DMS53 (cell line): Measurements from ENCODE around the gene OSBP2.
"Not testable (repeated sequence)": the region's sequence is repeated elsewhere in the genome, so short reads cannot be mapped to it uniquely, and the experiment has no call there.

Experiments used
- DNase-seq: peaks from one replicate; lab custom pipeline; 2025; lab: John Stamatoyannopoulos, UW

Gene OSBP2

DNA sequence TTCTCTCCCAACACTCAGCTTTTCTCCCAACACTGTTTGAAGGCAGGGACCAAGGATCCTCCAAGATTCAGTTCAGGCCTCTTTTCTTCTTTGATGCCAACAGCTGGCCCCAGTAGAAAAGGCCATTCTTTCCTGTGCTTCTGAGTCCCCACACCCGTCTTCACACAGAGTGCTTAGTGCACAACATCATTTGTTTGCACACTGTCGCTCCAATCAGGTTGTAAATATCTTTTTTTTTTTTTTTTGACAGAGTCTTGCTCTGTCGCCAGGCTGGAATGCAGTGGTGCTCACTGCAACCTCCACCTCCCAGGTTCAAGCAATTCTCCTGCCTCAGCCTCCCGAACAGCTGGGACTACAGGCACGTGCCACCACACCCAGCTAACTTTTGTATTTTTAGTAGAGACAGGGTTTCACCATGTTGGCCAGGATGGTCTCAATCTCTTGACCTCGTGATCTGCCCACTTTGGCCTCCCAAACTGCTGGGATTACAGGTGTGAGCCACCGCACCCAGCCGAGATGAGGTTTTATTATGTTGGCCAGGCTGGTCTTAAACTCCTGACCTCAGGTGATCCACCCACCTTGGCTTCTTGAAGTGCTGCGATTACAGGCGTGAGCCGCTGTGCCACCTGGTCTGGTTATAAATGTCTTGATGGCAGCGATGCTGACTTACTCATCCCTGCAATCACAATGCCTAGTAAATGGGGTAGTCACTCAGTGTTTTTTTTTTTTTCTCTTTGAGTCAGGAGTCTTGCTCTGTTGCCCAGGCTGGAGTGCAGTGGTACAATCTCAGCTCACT, 14.6 kb upstream of the OSBP2 start:
- peak; percentile 1 for DNase-seq

DNA sequence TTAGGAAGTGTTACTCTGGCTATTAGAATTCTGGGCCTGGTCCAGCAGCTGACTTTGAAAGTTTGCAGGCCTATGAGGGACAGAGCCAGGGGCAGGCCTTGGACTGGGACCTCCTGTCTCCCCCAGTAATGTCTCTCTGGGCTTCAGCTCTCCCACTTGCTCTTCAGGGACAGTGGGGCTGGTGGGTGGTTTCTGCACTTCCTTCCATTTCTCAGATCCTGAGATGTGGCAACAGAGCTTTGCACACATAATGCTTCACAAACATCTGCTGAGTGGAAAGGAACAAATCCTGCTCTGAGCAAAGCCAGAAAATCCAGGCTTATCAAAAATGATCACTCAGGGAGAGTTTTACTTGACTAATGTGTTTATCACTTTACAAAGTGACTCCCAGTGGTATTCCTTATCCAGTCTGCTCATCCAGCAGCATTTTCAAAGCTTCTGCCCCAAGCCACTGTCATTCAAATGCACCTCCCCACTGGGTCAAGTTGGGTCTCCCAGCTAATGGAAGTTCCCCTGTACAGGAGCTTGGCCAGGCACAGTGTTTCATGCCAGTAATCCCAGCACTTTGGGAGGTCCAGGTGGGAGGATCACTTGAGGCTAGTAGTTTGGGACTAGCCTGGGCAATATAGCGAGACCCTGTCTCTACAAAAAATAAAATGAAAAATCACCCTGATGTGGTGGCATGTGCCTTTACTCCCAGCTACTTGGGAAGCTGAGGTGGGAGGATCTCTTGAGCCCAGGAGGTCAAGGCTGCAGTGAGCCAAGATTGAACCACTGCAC, 13.5 kb upstream of the OSBP2 start:
- no peak for DNase-seq

DNA sequence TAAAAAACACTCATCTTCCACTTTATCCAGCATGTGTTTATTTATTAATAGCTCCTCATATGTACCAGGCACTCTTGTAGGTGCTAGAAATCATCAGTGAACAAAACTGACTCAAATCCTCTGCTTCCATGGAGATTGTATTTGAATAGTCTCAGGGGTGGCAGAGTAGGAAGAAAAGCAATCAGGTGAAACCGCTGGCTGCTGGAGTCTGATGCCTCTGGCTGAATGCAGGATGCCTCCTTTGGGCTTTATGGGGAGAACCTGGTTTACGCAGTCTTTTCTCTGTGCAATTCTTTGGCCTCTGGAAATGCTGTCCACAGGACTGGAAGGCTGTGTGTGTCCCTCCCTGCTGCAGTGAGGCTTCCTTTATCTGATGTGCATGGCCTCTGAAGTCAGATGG, 12.8 kb upstream of the OSBP2 start:
- no peak for DNase-seq

DNA sequence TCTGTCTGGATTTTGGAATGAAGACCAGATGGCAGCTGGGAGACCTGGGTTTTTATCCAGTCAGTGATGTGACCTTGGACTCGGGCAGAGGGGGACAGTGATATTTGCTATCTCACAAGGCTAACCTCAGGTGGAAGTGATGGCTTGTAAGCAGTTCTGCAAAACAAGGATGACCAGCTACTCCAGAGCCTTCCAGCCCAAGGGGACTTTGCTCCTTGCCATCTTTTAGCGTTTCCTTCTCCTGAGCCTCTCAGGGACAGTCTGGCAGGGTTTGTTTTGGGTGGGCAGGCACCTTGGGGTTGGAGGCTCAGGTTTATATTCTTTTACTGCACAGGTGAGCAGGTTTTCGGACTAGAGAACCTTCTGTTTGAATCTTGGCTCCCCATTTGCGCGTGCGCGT, 9.5 kb upstream of the OSBP2 start:
- no peak for DNase-seq

DNA sequence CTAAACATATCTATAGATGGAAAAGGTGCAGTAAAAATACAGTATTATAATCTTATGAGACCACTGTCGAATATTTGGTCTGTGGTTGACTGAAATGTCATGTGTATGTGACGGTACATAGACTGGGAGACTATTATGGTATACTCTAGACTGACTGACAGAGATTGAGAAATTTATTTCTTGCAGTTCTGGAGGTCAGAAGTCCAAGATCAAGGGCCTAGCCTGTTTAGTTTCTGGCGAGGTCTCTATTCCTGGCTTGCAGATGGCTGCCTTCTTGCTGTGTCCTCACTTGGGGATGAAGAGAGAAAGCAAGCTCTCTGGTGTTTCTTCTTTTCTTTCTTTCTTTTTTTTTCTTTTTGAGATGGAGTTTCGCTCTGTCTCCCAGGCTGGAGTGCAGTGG, 7.3 kb upstream of the OSBP2 start:
- no peak for DNase-seq

DNA sequence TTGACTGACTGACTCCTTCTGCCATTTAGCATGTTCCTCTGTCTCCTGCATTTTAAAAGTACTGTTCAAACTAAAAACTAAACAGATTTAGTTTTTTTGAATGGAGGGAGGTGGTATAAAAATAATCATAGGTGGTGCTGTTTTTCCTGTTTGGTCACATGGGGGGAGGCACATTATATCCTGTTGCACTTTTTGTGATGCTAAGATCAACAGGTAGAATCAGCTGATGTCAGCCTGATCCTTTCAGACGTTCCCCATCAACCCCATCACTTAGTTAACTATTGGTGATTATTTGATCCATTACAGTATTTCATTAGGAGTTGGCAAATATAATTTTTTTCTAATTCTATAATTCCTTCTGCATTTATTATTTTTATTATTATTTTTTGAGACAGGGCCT, 5.1 kb upstream of the OSBP2 start:
- DNase-seq, result no peak

DNA sequence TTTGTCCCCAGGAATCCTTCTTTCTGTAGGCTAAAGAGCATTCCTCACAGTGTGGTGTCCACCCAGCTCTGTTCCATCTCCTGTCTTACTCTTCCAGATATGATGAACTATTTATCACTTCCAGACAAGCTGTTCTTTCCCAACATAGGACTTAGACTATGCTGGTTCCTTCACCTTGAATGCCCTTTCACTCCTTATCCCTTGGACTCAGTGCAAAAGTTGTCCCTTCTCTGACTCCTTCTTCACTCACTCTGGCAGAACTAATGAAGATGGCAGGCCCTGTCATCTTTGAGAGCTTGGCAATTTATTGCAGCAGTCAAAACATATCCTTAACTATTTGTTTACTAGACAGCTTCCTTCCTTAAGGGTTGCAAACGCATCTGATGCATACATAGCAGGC, 3.5 kb upstream of the OSBP2 start:
- DNase-seq, result no peak

DNA sequence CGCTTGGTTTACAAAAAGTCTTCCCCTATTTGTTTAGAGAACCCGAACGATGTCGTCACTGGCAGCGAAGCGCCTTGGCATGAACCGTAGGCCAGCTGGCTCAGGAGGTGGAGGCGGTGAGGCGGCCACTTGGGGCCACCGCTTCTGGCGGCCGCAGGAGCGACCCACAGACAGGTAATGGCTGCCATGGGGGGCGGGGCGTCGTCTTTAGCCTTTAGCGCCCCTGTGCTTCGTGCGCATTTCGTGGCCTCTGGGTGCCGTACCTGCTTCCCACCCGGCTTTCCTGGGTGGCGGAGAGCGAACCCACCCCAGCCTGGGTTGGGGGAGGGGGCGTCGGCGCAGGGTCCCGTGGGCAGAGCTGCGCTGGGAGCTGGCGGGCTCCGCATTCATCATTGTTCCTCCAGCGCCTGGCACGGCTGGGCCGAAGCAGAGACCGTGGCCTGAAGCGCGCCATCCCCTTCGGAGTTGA, 469 bp upstream of the OSBP2 start:
- DNase-seq, result peak; percentile 68

DNA sequence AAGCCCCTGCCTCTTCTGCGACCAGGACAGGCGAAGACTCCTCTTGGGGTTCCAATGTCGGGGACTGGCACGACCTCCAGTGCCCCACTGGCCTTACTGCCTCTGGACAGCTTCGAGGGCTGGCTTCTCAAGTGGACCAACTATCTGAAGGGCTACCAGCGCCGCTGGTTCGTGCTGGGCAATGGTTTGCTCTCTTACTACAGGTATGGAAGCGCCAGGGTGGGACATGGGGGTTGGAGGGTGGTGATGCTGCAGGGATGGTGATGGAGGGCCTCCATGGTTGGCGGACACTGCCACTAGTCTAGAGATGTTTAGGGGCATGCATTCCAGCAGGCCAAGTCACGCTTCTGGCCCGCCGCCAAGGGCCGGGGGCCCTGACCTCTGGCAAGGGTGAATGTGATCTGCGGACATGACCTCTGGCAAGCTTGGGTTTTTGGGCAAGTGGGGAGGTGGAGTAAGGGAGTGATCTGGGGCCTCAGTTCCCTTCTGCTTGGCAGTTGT, 727 bp downstream of the OSBP2 start:
- no peak for DNase-seq

DNA sequence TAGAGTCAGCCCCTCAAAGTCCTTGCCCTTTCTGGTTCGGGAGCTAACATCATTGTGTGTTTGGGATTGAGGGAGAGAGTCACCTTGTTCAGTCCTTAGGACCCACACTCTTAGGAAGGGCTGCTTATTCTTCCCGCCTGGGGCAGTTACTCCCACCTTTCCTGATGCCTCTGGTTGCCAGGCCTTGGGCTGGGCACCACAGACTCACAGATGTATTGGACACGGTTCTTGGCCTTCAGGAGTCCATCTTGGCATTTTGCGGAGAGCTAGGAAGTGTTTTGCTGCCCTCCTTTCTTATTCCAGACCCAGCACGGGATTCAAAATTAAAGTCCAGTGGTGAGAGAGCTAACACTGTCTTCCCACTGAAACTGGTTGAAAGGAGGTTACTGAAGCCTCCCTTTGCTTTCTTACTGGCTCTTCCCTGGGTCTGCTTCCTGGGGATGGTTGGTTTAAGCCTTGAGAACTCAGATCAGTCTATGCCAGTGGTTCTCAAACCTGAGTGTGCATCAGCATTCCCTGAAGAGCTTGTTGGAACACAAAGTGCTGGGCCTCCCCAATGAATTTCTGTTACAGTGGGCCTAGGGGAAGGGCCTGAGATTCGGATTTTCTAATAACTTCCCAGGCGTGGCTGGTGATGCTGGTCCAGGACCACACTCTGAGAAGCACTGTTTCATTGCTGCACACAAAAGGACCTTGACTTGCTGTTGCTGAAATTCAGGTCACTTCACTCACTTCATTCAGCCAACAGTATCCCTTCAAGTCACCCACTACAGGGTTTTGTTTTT, 1.4 kb downstream of the OSBP2 start:
- no peak for DNase-seq

DNA sequence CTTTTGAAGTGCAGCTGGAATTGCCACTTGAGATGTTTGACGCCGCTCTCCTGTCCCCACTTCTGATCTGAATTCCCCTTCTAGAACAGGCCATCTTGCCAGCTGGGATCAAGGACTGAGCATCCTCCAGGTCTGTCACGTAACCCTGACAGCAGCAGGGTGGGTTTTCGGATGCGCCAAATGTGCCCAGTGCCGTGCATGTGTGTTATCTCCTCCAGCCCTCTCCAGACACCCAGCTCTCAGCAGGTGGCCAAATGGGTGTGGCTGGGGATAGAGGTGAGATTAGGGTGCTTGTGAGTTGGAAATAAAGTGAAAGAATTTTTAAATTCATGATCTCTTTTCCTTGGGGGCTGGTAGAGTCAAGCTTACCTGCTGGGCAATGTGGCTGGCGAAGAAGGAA, 3.3 kb downstream of the OSBP2 start:
- no peak for DNase-seq

DNA sequence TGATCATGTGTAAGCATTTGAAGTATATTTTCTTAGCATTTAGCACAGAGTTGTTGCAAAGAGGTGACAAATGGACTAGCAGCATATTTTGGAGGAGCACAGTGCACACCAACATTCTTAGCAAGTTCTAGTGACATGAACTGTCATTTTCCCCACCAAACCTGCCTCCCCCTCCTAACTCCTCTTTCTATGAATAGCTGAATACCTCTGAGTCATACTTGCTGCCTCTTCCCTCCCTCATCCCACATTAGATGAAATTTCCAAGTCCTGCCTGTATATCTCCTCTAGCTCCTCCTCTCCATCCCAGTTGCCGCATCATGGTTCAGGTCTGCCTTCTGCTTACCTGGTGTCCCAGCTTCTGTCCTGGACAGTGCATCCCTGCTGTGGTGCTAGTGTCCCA, 7.2 kb downstream of the OSBP2 start:
- DNase-seq, result no peak

DNA sequence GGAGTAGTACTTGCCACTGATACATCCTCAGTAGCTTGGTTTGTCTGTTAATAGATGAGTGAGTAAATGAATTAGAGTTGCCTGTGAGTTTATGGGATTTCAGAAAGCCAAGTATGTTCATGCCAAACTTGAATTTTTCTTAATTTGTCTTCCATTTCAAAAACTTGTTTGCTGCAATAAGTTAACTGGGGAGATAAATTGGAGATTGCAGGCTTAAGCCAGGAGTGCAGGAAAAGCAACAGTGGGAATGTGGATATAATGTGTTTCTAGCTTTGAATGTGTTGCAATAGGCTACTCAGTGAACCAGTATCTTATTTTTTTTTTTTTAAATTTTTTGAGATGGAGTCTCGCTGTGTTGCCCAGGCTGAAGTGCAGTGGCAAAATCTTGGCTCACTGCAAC, 8.2 kb downstream of the OSBP2 start:
- no peak for DNase-seq

DNA sequence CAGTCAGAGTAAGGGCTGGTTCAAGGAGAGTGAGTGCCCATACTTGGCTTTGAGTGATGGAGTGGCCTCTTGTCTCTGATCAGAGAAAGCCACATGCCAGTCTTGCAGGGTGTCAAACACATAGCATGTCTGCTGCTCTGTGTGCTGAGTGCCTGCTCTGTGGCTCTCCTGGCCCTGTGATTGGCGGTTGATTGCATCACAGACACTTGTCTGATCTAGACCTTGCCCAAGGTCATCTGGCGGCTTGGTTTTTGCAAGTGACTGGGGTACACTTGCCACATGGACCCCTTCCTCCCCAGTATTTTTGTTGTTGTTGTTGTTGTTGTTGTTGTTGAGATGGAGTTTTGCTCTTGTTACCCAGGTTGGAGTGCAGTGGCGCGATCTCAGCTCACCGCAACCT, 10.3 kb downstream of the OSBP2 start:
- DNase-seq, result no peak

DNA sequence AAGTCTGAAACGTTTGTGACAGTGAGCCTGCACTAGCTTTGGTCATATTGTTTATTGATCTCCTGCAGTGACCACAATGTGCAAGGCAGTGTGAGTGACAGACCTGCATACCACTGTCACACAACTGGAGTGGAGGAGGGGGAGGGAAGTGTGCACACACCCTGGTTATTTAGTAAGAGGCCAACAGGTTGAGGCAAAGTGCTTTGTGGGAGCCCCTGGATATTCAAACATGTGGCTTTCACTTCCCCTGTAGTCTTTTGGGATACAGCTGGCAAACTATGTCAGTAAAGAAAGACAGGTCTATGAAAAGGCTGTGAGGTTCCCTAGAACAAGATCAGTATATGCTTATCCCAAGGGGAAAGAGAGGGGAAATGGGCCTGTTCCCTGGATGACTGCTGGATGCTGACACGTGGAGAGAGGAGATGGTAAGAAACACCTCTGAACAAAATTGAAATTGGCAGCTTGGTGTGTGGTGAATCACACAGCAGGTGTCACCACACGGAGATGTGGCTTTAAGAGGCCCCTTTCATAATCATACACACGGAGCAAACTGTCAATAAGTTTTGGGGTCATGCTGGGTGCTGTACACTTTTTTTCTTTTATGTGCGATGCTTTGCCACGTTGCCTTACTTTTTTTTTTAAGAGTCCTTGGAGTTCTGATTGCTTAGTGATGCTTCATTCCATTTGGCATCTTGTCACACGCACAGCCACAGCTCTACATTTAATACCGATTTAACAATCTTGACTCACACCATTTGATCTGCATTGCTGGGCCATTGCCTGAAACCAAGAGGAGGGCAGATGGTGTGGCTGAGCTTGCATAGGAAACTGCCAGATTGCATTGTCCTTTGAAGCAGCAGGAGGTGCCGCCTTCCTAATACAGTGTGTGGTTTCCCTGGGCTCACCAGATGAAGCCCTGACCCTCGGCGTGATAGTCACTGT, 11.3 kb downstream of the OSBP2 start:
- no peak for DNase-seq

DNA sequence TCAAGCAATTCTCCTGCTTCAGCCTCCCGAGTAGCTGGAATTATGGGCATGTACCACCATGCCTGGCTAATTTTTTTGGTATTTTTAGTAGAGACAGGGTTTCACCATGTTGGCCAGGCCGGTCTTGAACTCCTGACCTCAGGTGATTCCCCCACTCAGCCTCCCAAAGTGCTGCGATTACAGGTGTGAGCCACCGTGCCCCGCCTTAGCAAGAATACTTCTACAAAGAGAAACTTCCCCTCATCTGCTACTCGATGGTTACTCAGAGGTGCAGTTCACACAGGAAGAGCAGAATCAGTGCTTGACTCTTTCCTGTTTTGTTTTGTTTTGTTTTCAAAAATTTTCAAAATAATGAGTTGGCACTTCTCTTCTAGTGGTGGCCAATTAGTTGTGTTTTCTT, 15.3 kb downstream of the OSBP2 start:
- DNase-seq, result not testable (repeated sequence)

DNA sequence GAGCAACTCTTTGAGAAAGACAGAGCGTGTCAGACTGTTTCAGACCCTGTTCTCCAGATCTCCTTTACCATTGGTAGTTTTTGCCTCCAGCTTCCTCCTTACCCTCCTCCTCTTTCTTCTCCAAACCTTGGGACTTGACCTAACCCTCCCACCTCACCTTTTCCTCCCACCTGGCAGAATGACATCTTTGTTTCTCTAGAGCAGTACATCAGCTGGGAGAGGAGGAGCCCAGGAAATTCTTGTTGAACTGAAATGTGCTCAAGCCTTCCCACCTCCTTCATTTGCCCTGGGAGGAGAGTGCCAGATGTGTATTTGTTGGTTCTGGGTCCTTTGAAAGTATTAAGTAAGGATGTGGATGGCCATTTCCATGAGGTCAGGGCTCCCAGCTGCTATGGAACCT, 17.4 kb downstream of the OSBP2 start:
- DNase-seq, result no peak

DNA sequence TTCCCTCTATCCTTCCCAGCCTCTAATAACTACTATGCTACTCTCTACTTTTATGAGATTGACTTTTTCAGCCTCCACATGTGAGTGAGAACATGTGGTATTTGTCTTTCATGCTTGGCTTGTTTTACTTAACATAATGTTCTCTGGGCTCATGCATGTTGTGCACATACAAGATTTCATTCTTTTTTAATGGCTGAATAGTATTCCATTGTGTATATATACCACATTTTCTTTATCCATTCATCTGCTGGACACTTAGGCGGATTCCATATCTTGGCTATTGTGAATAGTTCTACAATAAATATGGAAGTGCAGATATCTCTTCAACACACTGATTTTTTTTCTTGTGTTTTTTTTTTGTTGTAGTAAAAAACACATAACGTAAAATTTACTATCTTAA, 19.4 kb downstream of the OSBP2 start:
- no peak for DNase-seq

DNA sequence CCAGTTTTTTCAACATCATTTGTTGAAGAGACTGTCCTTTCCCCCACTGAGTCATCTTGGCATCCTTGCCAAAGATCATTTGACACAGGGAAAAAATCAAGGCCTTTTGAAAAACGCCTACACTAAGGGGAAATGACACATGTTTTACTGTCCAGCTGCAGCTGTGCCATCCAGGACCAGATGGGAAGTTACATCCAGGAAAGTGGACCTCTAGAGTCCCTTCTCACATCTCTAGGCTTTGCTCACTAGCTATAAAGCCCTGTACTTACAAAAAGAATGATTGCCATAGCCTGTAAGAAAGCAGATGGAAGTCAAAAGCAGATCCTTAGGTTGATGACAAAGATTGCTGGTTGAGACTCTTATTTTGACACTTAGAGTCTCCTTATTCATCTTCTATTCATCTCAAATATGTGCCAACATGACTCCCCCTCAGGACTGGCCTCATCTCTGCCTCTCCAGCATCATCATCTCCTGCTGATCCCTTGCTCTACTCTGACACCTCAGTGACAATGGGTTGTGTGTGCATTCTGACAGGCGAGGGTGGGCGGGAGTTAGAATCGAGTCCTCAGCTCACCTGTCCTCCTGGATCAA, 22.8 kb downstream of the OSBP2 start:
- DNase-seq, result no peak

DNA sequence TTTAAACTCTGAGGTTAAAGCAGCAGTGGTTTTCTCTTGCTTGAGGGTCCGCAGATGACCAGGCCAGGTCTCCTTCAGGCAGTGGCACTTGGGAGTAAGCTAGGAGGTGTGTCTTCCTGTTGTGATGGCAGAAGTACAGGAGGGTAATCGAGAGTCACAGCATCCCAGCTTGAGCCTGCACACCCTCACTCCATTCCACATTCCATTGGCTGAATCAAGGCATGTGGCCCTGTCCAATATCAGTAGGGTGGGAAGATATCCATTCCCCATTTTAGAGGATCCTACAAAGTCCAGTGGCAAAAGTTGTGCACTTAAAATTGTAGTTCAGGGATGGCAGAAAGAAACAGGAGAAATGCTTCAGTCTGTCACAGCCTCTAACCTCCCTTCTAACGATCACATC, 23.3 kb downstream of the OSBP2 start:
- DNase-seq, result no peak

DNA sequence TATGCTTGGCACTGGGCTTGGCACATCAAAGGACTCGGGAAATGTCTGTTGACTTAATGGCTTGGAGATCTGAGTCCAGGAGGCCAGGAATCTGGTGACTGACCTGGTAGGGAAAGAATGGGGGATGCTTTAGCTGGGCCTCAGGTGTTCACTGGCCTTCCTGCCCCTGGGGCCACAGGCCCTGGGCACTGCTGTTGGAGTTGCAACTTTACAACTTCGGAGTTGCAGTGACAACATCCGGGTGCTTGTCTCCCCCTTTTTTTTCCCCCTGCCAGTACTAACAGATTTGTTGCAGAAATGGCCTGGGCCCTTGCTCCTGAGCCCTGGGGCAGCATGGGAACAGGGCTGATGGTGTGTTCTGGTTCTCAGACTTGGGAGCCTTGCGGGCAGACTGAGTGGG, 23.8 kb downstream of the OSBP2 start:
- DNase-seq, result no peak
